Fibroblast of lung (primary cell): ENCODE results near the gene GLIS1. TPM values are rescaled to one million over a fixed set of nuclear protein-coding genes. Genes with fewer than 3 reads are reported as not detected.

Experiments used
- DNase-seq, 2 donors: peaks; one replicate each; pipeline versions ENCODE4 v3.0.0 to v3.0.0-alpha.2; 2010; ENCODE audit warnings: low read depth in 2 of 2
- H2AFZ ChIP-seq: 2 replicates; pipeline ENCODE4 v1.5.1; 2012; ENCODE audit warnings: low read length, control low read depth, inconsistent platforms
- H3K27ac ChIP-seq: 2 replicates; pipeline ENCODE4 v1.5.1; 2011; ENCODE audit warnings: low read length, control low read depth; ENCODE audit not compliant: insufficient read depth
- H3K27me3 ChIP-seq: 2 replicates; pipeline ENCODE4 v1.5.1; 2011; ENCODE audit warnings: mild to moderate bottlenecking, low read length; ENCODE audit not compliant: control insufficient read depth, insufficient read depth
- H3K36me3 ChIP-seq: 2 replicates; pipeline ENCODE4 v1.5.1; 2011; ENCODE audit warnings: low read length; ENCODE audit not compliant: control insufficient read depth, insufficient read depth
- H3K4me1 ChIP-seq: 2 replicates; pipeline ENCODE4 v1.5.1; 2011; ENCODE audit warnings: low read length; ENCODE audit not compliant: control insufficient read depth, insufficient read depth; ENCODE audit errors: extremely low read depth
- H3K4me2 ChIP-seq: 2 replicates; pipeline ENCODE4 v1.5.1; 2011; ENCODE audit warnings: low read length, control low read depth; ENCODE audit not compliant: insufficient read depth; ENCODE audit errors: extremely low read depth
- H3K4me3 ChIP-seq, 4 experiments: fragments of 200-600 bp in 1 of 4; sonication (generic) in 1 of 4; replicated peaks in 1 of 4; 2 replicates each; pipeline ENCODE4 v1.5.1; 2011 to 2016; ENCODE audit warnings: low read length in 4 of 4, low read depth in 3 of 4, mild to moderate bottlenecking in 3 of 4, control low read depth in 2 of 4, inconsistent platforms in 1 of 4, mixed read lengths in 1 of 4; ENCODE audit not compliant: insufficient read depth in 1 of 4; ENCODE audit errors: control extremely low read depth in 1 of 4
- H3K79me2 ChIP-seq: 2 replicates; pipeline ENCODE4 v1.5.1; 2012; ENCODE audit warnings: mild to moderate bottlenecking, low read length, inconsistent platforms; ENCODE audit not compliant: control insufficient read depth, insufficient read depth
- H3K9ac ChIP-seq: 2 replicates; pipeline ENCODE4 v1.5.1; 2011; ENCODE audit warnings: mild to moderate bottlenecking, low read length, control low read depth; ENCODE audit not compliant: insufficient read depth
- H3K9me3 ChIP-seq: 2 replicates; pipeline ENCODE4 v1.5.1; 2012; ENCODE audit warnings: low read depth, low read length; ENCODE audit not compliant: control insufficient read depth, insufficient read depth
- H4K20me1 ChIP-seq: 2 replicates; pipeline ENCODE4 v1.5.1; 2011; ENCODE audit warnings: low read length; ENCODE audit not compliant: control insufficient read depth, insufficient read depth; ENCODE audit errors: extremely low read depth
- EZH2 ChIP-seq: IDR thresholded peaks from 2 replicates; pipeline ENCODE4 v1.5.1; 2012; ENCODE audit warnings: low read length, control low read depth, mild to moderate bottlenecking; ENCODE audit errors: missing control alignments
- polyA plus RNA-seq, 2 donors: library from polyadenylated mRNA; depleted of rRNA in 1 of 2; stranded (reverse) in 1 of 2; unstranded in 1 of 2; fragments of >200 nt; gene quantifications; 2 replicates each; pipeline ENCODE4 v1.2.1, GENCODE V29; 2011 to 2012; ENCODE audit warnings: missing spikeins in 1 of 2
- total RNA-seq: library from RNA; depleted of rRNA; stranded (reverse); fragments of >200 nt; gene quantifications from 2 replicates; pipeline ENCODE4 v1.2.1, GENCODE V29; 2014
- TF ChIP-seq, protein P1 (sequence below), 2 donors: IDR thresholded peaks in 1 of 2; conservative IDR thresholded peaks in 1 of 2; 1 replicate in 1 of 2; 2 replicates in 1 of 2; pipeline ENCODE4 v1.5.1; 2011 to 2012; ENCODE audit warnings: low read length in 2 of 2, control low read depth in 1 of 2, inconsistent platforms in 1 of 2, low read depth in 1 of 2, mild to moderate bottlenecking in 1 of 2

Gene GLIS1
- total and polyA plus RNA-seq, 2 donors (not counting 1 experiment from before 2014, with no cell fraction given): under 0.01 to 0.05 TPM

DNA sequence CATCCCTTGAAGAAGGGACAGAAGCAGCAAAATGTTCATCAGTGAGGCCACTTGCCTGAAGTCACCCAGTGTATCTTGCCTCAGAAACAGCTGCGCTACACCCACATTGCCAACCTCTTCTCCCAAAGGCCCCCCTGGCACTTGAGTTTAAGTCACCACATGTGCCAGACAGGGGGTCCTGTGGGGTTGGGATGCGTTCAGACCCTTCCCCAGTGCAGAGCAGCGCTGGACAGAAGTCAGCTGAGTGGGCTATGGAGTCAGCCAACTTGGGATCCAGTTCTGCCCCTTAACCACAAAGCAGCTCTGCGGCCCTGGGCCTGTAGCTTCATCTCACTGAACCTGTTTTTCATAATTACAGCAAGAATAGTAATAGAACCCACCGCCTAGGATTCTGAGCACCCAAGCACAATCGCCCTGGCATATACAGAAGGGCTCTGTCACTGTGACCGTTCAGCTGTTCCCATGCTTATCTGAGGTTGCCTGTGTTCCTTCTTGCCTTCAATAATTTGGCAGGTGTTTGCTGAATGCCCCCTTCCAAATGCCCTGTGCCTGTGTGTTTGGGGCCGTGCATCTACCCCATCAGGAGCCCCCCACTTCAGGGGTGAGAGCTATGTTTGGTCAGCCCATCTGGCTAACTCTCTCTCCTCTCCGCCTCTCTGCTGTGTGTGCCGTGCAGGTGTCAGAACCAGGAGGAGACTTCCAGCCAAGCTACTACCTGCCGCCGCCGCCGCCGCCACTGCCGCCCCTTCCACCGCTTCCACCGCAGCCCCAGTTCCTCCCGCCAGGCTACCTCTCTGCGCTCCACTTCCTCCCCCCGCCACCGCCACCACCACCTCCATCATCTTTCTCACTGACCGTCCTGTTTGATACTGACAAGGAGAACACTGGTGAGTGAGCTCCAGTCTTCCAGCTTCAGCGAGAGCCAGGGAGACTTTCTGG, 274.7 kb downstream of the GLIS1 start:
- H3K4me1 ChIP-seq: no peaks in the 10 kb centered on the region
- no peak for DNase-seq
- no peak for TF ChIP-seq EZH2
- TF ChIP-seq, protein P1, sequence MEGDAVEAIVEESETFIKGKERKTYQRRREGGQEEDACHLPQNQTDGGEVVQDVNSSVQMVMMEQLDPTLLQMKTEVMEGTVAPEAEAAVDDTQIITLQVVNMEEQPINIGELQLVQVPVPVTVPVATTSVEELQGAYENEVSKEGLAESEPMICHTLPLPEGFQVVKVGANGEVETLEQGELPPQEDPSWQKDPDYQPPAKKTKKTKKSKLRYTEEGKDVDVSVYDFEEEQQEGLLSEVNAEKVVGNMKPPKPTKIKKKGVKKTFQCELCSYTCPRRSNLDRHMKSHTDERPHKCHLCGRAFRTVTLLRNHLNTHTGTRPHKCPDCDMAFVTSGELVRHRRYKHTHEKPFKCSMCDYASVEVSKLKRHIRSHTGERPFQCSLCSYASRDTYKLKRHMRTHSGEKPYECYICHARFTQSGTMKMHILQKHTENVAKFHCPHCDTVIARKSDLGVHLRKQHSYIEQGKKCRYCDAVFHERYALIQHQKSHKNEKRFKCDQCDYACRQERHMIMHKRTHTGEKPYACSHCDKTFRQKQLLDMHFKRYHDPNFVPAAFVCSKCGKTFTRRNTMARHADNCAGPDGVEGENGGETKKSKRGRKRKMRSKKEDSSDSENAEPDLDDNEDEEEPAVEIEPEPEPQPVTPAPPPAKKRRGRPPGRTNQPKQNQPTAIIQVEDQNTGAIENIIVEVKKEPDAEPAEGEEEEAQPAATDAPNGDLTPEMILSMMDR (conservative IDR thresholded peaks at IDR 0.05 in 1 of 2, IDR thresholded peaks at IDR 0.05 in 1 of 2; ENCODE audit: low read depth in 1 of 2, low read length in 2 of 2): no peak
- no peak overlapping the region for H2AFZ ChIP-seq
- no peaks in the 10 kb centered on the region for H3K36me3 ChIP-seq
- no peak overlapping the region for H3K27ac ChIP-seq
- H3K9me3 ChIP-seq: no peaks in the 10 kb centered on the region
- no peak overlapping the region for H3K4me3 ChIP-seq
- H3K27me3 ChIP-seq: peaks cover 12% of the 10 kb centered on the region
- no peak overlapping the region for H3K9ac ChIP-seq
- no peaks in the 10 kb centered on the region for H4K20me1 ChIP-seq
- no peaks in the 10 kb centered on the region for H3K79me2 ChIP-seq
- no peak overlapping the region for H3K4me2 ChIP-seq

DNA sequence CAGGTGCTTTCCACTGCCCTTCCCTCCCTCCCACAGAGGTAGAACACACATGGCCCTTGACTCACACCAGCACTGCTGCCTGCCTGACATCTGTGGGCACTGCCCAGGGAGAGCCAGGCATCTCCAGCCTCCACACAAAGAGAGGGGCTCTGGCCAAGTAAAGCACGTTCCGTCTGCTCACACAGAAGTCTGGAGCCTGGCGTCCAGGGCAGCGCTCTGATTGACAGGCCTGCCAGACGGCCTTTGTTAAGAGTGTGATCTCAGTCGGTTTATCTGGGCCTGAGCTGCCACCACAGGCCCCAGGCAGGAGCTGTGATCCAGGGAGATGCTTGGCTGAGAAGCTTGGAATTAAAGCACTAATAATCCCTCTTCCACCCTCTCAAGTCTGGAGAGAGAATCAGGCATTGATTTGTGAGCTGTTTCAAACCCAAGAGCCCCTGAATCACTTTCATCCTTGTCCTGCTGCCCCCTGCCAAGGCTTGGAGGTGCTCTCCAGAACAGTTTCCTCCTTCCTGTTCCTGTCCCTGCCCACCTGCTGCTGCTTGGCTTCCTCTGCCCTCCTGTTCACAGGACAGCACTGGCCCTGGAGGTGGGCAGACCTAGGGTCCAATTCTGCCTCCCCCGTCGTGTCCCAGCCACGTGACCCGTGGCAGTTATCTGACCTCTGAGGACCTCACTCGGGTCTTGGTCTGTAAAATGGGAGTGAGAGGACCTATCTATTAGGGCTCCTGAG, 276.0 kb downstream of the GLIS1 start:
- DNase-seq: no peak

More for the DNA sequence above, 276.0 kb downstream of the GLIS1 start:
- Histone ChIP-seq H3K36me3 (no peaks in the 10 kb centered on the region), H3K4me3 (no peak overlapping the region), H3K9ac (no peak overlapping the region), H3K27me3 (peaks cover 12% of the 10 kb centered on the region), H3K4me2 (no peak overlapping the region), H3K27ac (no peak overlapping the region), H3K9me3 (no peaks in the 10 kb centered on the region), H2AFZ (no peak overlapping the region), H3K4me1 (no peaks in the 10 kb centered on the region), H4K20me1 (no peaks in the 10 kb centered on the region), H3K79me2 (no peaks in the 10 kb centered on the region)
- TF ChIP-seq EZH2: no peak
- TF ChIP-seq, protein P1 (conservative IDR thresholded peaks at IDR 0.05 in 1 of 2, IDR thresholded peaks at IDR 0.05 in 1 of 2; ENCODE audit: low read depth in 1 of 2, low read length in 2 of 2): no peak
